GM21515 (cell line): Measurements from ENCODE around the gene RPP25L.
A peak's percentile ranks its signal among the peaks of the same experiment; 100 is the strongest.
"Not testable (repeated sequence)": the region's sequence is repeated elsewhere in the genome, so short reads cannot be mapped to it uniquely, and the experiment has no call there.

Source experiments
- ATAC-seq: cut with Tn5 transposase; IDR thresholded peaks from one replicate; pipeline ENCODE4 v1.9.1; 2021; ENCODE audit not compliant: unreplicated experiment

The RPP25L gene, protein sequence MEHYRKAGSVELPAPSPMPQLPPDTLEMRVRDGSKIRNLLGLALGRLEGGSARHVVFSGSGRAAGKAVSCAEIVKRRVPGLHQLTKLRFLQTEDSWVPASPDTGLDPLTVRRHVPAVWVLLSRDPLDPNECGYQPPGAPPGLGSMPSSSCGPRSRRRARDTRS

GRCh38 chr9:34611811-34612787, at the start of gene RPP25L:
TSS of gene RPP25L (minus strand) at chr9:34612097. CDS start at chr9:34611296, 801 bp downstream.
- ATAC-seq: peak; percentile 85

DNA sequence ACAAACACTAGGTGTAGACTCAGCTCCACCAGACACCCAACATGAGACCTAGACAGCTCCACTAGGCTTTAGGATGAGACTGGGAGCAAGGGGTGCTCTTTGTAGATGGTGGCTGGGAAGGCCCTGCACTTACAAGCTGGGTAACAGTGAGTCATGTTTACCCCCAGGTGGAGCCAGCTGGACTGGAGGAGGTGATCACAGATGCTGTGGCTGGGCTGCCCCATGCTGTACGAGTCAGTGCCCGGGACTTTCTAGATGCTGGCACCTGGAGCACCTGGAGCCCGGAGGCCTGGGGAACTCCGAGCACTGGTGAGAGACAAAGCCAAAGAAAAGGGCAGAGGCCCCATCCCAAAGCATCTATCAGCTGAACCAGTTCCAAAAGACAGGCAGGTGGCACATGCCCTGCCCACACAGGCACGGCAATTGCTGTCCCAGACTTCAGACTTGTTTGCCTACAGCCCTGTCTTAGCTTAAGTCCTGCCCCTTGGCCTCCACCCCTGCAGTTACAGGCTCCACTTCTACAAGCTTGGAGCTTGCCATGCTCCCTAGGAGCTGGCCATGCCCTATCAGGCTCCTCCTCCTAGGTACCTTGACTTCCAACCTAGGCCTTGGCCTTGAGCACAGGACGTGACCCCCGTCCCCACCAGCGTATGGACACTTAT, 47.8 kb upstream of the RPP25L start:
- no peak for ATAC-seq

- no peak for ATAC-seq
Observed at GRCh38 chr9:34658461-34658860, 46.6 kb upstream of the RPP25L start.

- no peak for ATAC-seq
Observed at GRCh38 chr9:34656992-34657391, 45.1 kb upstream of the RPP25L start.

DNA sequence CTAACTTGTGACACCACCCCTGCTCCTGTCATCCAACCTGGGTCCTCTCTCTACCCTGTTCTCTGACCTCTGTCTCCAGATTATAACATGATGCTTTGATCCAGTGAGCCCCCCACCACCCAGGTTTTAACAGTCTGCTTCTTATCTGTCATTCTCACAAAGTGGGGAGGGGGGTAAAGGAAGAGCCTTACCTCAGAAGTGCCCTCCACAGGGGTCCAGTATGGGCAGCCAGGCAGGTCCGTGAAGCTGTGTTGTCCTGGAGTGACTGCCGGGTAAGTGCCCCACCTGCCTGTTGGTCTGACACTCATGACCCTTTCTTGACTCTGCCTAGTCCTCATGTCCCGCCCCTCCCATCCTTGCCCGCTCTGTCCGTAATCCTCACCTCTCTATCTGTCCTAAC, 43.5 kb upstream of the RPP25L start:
- no peak for ATAC-seq

DNA sequence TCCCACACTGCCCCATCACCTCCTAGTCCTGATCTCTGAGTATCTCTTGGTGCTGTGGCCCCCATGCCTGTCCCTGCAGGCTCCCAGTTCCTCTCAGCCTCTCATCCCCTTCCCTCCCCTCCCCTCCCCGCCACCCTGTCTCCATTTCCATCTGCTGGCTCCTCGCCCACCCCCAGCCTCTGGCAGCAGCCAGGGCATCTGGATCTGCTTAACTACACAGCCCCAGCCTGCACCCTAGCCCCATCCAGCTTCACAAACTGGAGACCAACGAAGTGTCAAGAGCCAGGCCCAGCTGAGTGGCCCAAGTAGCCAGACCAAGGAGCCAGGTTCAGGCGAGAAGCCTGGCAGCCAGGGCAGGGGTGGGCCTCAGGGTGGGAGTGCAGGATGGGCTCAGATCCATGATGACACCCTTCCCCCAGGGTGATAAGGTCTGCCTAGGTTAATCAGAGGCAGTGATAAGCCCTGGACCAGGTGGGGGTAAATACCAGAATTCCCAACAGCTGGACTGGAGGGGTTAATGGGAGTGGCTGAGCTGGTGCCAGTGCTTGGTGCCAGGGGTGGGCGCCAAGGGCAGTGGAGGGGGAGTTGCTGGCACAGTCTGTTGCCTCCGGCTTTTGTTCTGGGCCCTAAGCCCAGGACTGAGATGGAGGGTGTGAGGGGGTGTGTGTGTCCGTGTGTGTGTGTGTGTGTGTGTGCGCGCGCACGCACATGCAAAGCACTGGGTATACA, 42.6 kb upstream of the RPP25L start:
- ATAC-seq: no peak

DNA sequence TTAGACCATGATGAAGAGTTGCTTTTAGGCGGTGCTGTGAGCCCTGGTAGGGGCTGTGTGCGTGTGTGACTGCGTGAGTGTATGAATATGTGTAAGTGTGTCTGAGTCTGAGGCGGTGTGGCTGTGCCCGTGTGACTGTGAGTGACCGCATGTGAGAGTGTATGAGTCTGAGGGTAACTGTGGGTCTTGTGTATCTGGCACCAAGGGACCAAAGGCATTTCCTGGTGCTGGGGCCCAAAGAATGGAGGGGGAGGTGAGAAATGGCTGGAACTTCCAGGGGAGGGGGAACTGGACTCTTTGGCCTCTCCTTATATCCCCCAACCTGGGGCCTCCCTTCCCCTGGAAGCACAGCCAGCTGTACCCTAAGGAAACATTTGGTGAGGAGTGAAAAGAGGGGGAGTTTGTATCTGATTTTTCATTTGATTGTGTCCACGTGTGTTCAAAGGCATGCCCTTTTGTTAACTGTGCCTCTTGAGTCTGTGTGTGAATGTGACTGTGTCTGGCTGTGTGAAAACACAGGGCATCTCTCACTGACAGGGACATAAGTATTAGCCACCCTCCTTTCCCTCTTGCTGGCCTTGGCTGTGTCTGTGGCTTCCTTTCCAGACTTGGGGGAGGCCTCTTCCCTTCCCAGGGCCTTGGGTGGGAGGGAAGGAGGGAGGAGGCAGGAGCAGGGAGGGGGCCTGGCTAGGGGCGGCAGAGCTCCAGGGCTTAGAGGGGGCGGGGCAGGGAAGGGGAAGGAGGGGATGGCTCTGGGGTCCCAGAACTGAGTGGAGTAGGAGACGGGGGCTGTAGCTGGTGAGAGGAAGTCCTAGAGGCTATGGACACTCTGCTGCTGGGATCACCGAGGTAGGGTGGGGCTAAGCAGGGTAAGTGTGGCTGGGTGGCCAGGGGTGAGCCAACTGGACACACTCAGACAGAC, 41.5 kb upstream of the RPP25L start:
- ATAC-seq: no peak

GRCh38 chr9:34652602-34653000, 40.7 kb upstream of the RPP25L start:
- no peak for ATAC-seq

- ATAC-seq: no peak
Observed at GRCh38 chr9:34651876-34652601, 40.1 kb upstream of the RPP25L start, which contains the start of gene IL11RA. TSS of gene IL11RA (plus strand) at chr9:34652185. CDS start at chr9:34655218, 3,033 bp downstream.

- ATAC-seq: no peak
Observed at GRCh38 chr9:34651321-34651720, 39.4 kb upstream of the RPP25L start.

DNA sequence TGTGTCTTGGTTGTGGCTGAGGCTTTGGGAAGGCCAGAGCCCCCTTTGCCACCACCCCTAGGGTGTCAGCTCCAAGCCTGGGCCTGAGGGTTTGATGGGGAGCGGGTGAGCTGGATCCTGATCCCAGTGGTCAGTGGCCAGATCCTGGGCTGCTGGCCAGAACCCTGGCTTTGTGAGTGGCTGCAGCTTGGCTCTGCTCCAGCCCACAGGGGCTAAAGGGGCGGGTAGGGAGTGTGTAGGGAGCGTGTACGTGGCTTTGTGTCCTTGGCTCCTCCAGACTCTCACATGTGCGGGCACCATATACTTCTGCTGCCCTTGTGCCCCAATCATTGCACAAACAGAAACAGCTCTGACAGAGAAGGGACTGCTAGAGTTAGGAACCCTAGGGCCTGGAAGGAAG, 38.9 kb upstream of the RPP25L start:
- no peak for ATAC-seq

DNA sequence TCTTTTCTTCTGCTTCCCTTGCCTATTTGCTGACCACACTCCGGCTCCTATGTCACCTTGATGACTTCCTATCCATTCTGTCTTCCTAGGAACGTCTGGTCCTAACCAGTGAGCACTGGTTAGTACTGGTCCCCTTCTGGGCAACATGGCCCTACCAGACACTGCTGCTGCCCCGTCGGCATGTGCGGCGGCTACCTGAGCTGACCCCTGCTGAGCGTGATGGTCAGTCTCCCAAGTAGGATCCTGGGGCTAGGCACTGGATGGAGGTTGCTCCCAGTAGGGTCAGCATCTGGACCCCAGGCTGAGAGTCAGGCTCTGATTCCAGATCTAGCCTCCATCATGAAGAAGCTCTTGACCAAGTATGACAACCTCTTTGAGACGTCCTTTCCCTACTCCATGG, 36.8 kb upstream of the RPP25L start:
- no peak for ATAC-seq

GRCh38 chr9:34647651-34648050, 35.8 kb upstream of the RPP25L start:
- no peak for ATAC-seq

DNA sequence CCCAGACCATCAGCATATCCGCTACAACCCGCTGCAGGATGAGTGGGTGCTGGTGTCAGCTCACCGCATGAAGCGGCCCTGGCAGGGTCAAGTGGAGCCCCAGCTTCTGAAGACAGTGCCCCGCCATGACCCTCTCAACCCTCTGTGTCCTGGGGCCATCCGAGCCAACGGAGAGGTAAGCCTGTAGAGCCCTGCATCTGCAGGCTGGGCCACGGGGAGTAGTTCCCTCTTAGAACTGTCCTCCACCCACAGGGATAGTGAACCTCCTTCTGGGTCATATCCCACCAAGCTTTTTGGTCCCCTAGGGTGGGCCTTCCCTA, 35.1 kb upstream of the RPP25L start:
- no peak for ATAC-seq

DNA sequence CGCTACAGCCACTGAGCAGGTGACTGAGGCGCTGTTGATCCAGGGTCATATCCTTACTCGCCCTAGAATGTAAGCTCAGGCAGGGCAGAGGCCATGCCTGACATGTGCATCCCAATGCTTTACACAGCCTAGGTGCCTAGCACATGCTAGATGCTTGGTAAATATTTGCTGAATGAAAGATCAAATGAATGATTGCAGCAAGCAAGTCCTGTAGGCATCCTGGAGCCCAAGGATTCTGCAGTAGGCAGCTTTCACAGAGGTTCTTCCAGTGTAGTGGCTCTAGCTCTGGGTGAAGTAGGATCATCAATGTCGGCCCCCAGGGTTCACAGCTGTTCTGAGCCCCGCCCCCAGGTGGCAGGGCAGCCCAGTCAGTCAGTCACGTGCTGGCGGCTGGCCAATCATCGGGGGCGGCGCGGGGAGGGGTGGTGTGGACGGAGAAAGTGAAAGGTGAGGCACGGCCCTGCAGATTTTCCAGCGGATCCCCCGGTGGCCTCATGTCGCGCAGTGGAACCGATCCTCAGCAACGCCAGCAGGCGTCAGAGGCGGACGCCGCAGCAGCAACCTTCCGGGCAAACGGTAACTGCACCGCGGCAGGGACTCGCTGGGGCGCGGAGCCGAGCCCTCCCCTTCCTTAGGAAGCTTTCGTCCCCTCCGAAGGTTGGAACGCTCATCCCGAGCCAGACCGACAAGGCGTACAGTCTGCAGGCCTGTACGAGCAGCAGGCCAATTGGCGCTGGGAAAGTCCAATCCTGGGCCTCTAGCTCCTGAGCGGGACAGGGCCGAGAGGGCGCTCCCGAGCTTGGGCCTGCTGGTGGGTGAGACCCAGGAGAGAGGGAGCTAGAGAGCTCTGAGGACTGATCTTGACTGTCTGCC, 34.5 kb upstream of the RPP25L start, which contains the start of gene GALT:
Gene GALT (plus strand): TSS at position 465 of the 873 bp plus-strand sequence. CDS start 30 bp downstream, at position 495.
- peak; percentile 77 for ATAC-seq

DNA sequence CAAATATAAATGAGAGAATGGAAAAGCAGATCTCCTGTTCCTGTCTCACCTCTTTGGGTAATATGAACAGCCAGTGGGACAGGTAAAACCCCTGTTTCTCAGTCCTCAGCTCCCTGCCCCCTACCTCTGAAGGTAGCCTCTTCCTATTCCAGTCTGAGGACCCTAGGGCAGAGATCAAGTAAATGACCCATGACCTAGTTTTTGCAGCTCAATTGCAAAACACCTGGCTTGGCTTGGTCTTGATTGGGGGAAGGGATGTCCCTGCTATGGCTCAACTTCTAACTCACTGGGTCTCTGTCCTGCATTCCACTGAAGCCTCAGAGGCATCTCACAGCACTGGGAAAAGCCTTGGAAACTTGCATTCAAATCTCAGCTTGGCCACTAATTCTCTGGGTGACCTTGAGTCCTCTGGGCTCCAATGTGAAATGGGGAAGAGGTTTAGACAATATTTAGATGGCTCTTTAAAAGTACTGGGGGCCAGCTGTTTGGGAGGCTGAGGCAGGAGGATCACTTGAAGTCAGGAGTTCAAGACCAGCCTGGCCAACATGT, 32.9 kb upstream of the RPP25L start:
- ATAC-seq: no peak

DNA sequence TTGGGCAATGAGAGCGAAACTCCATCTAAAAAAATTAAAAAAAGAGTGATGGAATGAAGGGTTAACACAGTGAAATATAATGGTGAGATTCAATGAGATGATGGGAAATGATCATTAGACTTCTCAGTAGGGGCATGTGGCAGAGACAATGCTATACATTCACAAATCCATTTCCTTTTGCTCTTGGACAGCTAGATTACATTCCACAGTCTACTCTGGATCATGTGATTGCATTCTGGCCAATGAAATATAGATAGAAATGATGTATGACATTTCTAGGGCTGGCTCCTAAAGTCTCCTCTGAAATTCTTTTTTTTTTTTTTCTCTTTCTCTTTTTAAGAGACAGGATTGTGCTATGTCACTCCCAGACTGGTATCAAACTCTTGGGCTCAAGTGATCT, 30.8 kb upstream of the RPP25L start:
- no peak for ATAC-seq

- not testable (repeated sequence) for ATAC-seq
Observed at GRCh38 chr9:34639322-34639721, 27.4 kb upstream of the RPP25L start.
